ENCODE data around the gene DENND5A.
"Not testable (repeated sequence)": the region's sequence is repeated elsewhere in the genome, so short reads cannot be mapped to it uniquely, and the experiment has no call there.

The DENND5A gene

GRCh38 chr11:9219572-9219971 lies 45.6 kb downstream of the DENND5A start:
- FAIRE-seq (no peak), DNase-seq (ENCODE audit: extremely low spot score, insufficient read length, low read depth) (no peak)

DNA sequence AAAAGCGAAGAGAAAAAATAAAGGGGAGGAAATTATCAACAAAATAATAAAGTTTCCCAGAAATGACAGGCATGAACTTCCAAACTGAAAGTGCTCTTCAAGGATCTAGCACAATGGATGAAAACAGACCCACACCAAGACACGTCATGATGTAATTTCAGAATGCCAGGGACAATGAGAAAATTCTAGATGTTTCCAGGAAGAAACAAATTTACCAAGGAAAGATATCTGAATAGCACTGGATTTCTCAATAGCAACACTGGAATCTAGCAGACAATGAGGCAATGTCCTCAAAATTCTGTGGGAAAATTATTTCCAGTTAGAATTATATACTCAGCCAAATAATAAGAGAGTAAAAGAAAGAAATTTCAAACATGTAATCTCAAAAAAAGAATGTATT lies 46.0 kb downstream of the DENND5A start:
- FAIRE-seq, result no peak
- DNase-seq (ENCODE audit: extremely low spot score, insufficient read length, low read depth), result no peak

DNA sequence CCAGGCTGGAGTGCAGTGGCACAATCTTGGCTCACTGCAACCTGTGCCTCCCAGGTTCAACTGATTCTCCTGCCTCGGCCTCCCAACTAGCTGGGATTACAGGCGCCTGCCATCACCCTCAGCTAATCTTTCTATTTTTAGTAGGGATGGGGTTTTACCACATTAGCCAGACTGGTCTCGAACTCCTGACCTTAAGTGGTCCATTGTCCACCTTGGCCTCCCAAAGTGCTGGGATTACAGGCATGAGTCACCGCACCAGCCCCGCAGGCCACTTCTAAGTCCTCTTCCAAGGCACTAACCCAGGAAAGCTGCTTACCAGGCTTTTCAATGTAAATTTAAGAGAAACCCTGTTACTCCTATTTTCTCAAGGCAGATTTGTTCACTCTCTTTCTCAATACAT lies 50.4 kb downstream of the DENND5A start:
- FAIRE-seq (no peak), DNase-seq (ENCODE audit: extremely low spot score, insufficient read length, low read depth) (no peak)

- no peak for DNase-seq (ENCODE audit: extremely low spot score, insufficient read length, low read depth)
- FAIRE-seq, result no peak
Measured at GRCh38 chr11:9211322-9211721, 53.8 kb downstream of the DENND5A start.

DNA sequence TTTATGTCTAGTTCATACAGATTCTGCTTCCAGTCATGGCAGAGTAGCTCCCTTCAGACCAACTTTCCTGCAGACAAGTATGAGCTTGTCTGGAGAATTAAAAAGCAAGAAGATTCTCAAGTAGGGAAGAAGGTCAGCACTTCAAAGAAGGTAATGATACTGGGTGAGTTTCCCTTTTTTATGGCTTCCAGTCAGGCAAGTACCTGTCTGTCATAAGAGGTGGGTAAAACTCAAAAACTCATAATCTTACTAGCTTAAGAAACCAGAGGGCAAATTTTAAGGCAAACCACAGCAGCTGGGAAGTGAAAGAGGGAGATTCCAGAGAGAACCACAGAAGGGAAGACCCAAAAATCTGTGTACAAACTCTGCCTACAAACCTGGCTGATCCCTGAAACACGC lies 54.2 kb downstream of the DENND5A start:
- peak; percentile 75 for FAIRE-seq
- DNase-seq (ENCODE audit: extremely low spot score, insufficient read length, low read depth), result no peak

DNA sequence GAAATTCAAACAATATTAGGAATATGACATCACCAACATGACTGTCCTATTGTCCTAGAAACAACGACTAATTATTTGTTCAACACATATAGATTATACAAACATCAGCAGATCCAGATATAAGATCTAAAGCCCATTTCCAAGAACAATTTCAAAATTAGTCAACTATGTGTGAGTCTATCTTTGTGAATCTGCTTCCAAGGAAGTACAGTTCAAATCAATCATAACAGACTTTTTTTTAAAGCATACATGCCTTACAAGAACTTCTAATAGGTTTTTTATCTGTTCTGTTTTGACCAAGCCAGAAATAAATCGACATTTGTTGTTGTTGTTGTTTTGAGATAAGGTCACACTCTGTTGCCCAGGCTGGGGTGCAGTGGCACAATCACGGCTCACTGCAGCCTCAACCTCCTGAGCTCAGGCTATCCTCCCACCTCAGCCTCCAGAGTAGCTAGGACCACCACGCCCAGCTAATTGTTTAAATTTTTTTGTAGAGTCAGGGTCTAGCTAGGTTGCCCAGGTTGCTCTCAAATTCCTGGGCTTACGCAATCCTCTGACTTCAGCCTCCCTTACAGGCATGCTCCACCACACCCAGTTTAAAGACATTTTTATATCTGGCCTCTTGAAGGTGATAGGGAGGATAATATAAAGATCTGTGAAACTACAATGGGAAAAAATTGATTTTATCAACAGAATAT lies 54.8 kb downstream of the DENND5A start:
- no peak for FAIRE-seq
- DNase-seq (ENCODE audit: extremely low spot score, insufficient read length, low read depth), result no peak

GRCh38 chr11:9209604-9210003 lies 55.5 kb downstream of the DENND5A start:
- FAIRE-seq; DNase-seq (ENCODE audit: extremely low spot score, insufficient read length, low read depth): not testable (repeated sequence)

DNA sequence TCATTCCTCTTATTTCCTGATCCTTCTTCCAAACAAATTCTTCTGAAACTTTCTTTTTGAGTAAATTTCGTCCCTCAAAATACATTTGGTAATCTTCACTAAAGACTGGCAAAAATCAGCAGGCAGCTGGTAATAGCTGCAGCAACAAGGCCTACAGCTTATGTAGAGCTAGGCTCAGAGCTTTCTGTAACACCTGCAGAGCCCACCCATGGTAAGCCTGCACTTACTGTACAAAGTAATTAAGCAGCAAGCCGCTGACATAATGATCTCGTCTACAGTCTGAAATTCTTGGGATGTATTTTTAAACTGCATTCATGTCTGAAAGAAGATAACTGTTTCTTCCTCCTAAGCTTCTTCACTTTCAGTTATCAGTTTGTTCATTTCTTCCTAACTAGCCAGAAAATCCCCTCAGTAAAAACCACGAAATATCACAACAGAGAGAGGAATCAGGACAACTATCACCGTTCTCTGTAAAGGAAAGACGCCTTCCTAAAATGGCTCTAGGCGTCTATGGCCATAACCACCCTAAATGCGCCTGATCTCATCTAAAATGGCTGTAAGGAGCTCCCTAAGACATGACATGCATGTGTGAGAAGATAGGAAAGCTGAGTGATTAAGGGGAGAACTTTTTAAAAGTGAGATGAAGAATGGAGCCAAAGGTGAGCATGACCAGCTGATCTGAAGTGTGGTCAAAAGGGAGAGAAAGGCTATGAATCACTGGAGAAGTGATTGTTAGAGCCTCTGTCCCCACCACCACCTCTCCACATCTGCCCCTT lies 56.2 kb downstream of the DENND5A start:
- no peak for DNase-seq (ENCODE audit: extremely low spot score, insufficient read length, low read depth)
- FAIRE-seq, result peak; percentile 78

DNA sequence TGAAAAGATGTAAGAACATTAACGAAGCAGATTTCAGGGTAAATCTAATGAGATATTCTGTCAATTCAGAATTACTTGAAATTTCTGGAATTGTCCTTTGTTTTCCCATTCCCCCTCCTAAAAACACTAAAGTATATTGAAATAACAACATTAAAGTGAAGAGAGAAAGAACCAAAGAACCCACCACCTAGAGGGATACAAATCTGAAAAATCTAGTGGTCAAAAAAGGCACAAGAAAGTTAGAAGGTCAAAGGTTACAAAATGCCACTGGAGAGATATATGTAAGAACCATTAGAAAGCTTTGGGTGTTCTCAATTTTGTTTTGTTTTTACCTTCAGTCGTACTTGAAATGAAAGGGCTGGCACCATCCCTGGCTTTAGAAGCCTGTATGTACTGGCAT lies 57.9 kb downstream of the DENND5A start:
- FAIRE-seq (no peak), DNase-seq (ENCODE audit: extremely low spot score, insufficient read length, low read depth) (no peak)

DNA sequence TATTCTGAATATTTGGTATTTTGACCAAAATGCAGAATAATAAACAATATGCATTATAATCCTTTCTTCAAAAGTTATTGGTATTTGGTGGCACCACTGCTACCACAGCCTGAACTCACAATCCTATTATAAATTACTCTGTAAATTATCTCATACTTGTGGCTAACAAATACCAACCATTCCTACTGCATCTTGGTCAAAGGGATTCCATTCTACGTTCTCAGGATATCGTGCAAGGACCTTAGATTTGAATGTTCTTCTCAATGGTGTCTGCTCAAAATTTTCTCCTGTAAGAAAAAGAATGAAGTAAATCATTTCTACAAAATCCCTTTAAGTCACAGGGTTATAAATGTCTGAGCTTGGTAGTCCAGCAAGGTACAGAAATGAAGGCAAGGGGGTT lies 58.7 kb downstream of the DENND5A start:
- no peak for DNase-seq (ENCODE audit: extremely low spot score, insufficient read length, low read depth)
- FAIRE-seq, result no peak

GRCh38 chr11:9203691-9204311 lies 61.3 kb downstream of the DENND5A start:
- no peak for FAIRE-seq
- DNase-seq (ENCODE audit: extremely low spot score, insufficient read length, low read depth), result no peak

DNA sequence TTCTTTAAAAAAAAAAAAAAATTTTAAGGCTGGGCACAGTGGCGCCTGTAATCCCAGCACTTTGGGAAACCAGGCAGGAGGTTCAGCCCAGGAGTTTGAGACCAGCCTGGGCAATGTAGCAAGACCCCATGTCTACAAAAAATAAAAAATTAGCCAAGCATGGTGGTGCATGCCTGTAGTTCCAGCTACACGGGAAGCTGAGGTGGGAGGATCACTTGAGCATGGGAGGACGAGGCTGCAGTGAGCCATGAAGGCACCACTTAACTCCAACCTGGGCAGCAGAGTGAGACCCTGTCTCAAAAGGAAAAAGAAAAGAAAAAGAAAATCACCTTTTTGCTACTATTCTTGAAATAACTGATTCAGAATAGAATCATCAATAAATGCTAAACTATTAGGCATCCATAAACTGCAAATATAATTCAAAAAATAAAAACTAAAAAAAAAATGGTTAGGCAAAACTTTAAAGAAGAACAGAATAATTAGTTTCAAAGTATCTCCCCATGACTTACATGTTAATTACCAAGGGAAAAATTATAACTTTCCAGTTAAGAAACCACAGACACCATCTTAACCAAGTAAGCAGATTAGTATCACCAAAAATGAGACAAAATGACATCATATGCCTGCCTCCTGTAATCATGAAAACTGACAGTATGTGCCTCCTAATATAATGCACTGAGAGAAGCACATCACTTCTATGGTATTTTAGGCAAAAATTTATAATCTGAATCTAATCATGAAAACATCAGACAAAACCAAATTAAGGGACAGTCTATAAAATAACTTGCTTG lies 63.6 kb downstream of the DENND5A start:
- FAIRE-seq (peak; percentile 15), DNase-seq (ENCODE audit: extremely low spot score, insufficient read length, low read depth) (no peak)

DNA sequence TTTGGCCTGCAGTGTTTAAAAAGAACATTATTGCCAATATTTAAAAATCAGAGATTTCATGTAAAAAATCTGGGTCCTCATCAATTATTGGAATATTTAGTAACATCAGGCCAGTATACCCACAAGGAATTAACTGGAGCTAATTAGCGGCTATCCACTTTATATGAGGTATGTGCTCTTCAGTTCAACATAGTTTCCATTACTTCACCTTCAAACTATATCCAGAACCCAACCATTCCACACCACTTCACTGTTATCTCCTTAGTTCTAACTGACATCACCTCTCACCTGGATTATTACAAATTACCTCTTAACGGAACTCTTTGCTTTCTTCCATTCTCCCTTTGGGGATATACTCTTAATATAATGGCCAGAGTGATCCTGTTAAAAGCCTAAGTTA lies 64.7 kb downstream of the DENND5A start:
- FAIRE-seq (no peak), DNase-seq (ENCODE audit: extremely low spot score, insufficient read length, low read depth) (no peak)

- DNase-seq (ENCODE audit: extremely low spot score, insufficient read length, low read depth) (no peak), FAIRE-seq (no peak)
Measured at GRCh38 chr11:9193316-9193715, 71.8 kb downstream of the DENND5A start.

- no peak for DNase-seq (ENCODE audit: extremely low spot score, insufficient read length, low read depth)
- FAIRE-seq, result no peak
Measured at GRCh38 chr11:9192561-9192960, 72.6 kb downstream of the DENND5A start.

DNA sequence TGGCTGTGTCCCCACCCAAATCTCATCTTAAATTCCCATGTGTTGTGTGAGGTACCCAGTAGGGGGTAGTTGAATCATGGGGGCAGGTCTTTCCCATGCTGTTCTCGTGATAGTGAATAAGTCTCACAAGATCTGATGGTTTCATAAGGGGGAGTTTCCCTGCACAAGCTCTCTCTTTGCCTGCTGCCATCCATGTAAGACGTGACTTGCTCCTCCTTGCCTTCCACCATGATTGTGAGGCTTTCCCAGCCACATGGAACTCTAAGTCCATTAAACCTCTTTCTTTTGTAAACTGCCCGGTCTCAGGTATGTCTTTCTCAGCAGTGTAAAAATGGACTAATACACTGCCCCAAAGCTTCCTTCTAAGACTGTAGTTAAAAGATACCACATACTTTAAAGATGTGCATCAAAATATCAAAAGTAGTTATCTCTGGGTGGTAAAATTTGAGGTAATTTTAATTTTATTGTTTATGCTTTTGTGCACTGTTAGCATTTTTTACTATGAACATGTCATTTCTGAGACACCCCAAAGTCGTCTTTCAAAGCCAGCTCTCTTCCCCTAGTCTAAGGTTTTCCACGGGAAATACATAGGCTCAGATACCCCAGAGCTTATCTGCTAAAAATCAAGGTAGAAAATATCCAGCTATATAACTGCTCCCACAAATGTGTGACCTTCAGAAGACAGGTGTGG lies 74.7 kb downstream of the DENND5A start:
- DNase-seq (ENCODE audit: extremely low spot score, insufficient read length, low read depth); FAIRE-seq: not testable (repeated sequence)

GRCh38 chr11:9188860-9189259 lies 76.3 kb downstream of the DENND5A start:
- DNase-seq (ENCODE audit: extremely low spot score, insufficient read length, low read depth); FAIRE-seq: not testable (repeated sequence)

- FAIRE-seq (no peak), DNase-seq (ENCODE audit: extremely low spot score, insufficient read length, low read depth) (no peak)
Measured at GRCh38 chr11:9187616-9188015, 77.5 kb downstream of the DENND5A start.

- DNase-seq (ENCODE audit: extremely low spot score, insufficient read length, low read depth) (no peak), FAIRE-seq (no peak)
Measured at GRCh38 chr11:9184516-9184915, 80.6 kb downstream of the DENND5A start.

Measured in GM18507 (cell line).